ENCODE results near the gene KCNMA1.
A peak's percentile ranks its signal among the peaks of the same experiment; 100 is the strongest.
"Not testable (repeated sequence)": the region's sequence is repeated elsewhere in the genome, so short reads cannot be mapped to it uniquely, and the experiment has no call there.

KCNMA1 gene

GRCh38 chr10:77412573-77413133 lies 225.0 kb downstream of the KCNMA1 start:
- DNase-seq = not testable (repeated sequence)

- no peak for DNase-seq
These were observed 225.8 kb downstream of the KCNMA1 start for GRCh38 chr10:77411805-77412204.

DNA sequence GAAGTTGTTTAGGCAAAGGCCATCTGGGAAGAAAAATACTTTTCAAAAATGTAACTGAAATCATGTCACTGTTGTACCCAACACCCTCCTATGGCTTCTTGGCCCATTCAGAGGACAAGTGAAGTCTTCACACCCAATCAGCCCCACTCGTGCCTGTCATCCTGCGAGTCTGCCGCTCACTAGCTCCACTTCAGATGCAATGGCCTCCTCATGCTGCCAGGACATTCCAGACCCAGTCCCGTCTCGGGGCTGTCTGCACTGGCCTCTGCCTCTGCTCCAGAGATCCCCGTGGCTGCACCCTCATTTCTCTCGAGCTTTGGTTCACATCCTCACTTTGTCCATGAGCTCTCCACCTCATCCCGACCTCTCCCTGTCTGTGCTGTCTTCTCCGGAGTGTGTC lies 227.1 kb downstream of the KCNMA1 start:
- DNase-seq = peak in 1 of 3 experiments; percentile 55

GRCh38 chr10:77409697-77410471 lies 227.7 kb downstream of the KCNMA1 start:
- peak; percentile 25 to 96 (median 88) for DNase-seq

GRCh38 chr10:77408259-77408658 lies 229.3 kb downstream of the KCNMA1 start:
- no peak for DNase-seq

DNA sequence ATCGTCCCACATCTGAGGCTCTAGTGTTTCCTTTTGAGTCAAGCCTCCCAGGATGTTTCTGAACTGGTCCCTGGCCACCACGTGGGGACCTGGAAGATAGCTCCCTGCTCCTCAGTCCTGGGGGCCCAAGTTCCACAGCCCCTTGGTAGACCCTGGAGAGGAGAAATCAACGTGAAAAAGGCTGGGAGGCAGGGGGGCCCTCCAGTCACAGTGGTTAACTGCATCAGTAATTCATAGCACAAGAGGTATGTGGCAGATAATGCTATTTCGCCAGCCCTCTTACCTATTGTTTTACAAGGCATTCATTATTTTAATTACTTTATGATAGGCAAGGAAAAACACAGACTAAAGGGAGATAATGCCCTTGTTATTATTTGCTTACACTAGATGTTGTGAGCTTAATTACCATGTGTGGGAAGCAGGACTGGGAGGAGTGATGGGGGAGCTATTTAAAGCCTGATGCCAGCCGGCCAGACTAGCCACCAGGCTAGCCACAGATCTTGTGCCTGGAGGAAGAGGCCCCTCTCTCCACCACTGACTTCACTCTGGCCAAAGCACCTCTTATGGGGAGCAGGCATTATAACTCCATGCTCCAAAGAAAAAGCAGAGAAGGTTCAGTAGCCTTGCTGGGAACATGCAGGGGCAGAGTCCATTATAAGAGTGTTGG lies 230.7 kb downstream of the KCNMA1 start:
- DNase-seq = peak in 2 of 3 experiments; percentile 65 to 82

GRCh38 chr10:77405771-77406241 lies 231.8 kb downstream of the KCNMA1 start:
- DNase-seq = peak; percentile 60 to 87 (median 80)

- DNase-seq = no peak
These were observed 232.8 kb downstream of the KCNMA1 start for GRCh38 chr10:77404810-77405209.

GRCh38 chr10:77403761-77404160 lies 233.8 kb downstream of the KCNMA1 start:
- no peak for DNase-seq

GRCh38 chr10:77401683-77402082 lies 235.9 kb downstream of the KCNMA1 start:
- no peak for DNase-seq

DNA sequence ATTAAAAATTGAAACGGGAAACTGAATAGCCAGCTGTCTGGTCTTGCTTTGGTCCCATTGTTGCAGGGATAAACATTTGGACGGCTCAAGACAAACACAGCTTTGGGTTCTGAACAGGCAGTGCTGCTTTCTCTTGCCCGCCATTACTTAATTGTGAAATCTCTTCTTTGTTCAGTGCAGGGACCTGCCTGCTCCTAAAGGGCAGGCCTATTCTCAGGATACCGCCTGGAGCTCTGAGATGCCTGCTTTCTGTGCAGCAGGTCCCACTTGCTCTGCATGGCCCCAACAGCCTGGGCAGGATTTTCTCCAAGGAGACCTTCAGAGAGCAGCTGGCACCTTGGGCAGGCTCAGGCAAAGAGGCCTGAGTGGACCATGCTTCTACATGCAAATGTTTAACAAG lies 237.6 kb downstream of the KCNMA1 start:
- peak in 2 of 3 experiments; percentile 39 to 60 for DNase-seq

GRCh38 chr10:77398986-77399755 lies 238.4 kb downstream of the KCNMA1 start:
- DNase-seq = peak in 1 of 3 experiments; percentile 22

- no peak for DNase-seq
These were observed 239.1 kb downstream of the KCNMA1 start for GRCh38 chr10:77398558-77398957.

DNA sequence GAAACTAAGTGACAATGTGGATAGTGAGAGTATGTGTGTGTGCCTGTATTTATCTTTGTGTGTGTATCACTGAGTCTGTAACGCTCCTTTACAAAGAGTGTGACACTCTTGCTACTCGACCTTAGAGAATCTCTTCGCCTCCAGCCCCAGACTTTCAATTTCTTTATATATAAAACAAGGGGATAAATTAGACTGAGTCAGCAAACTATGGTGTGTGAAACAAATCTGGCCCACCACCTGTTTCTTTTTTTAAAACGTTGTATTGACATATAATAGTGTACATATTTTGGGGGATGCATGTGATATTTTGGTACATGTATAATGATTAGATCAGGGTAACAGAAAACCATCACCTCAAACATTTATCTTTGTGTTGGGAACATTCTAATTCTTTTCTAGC lies 240.5 kb downstream of the KCNMA1 start:
- DNase-seq = no peak

GRCh38 chr10:77396290-77396689 lies 241.3 kb downstream of the KCNMA1 start:
- DNase-seq = no peak

GRCh38 chr10:77393821-77394501 lies 243.6 kb downstream of the KCNMA1 start:
- peak in 2 of 3 experiments; percentile 16 to 53 for DNase-seq

- DNase-seq = no peak
These were observed 244.2 kb downstream of the KCNMA1 start for GRCh38 chr10:77393411-77393810.

GRCh38 chr10:77392851-77393250 lies 244.8 kb downstream of the KCNMA1 start:
- DNase-seq = peak; percentile 5 to 76 (median 46)

GRCh38 chr10:77392236-77392721 lies 245.3 kb downstream of the KCNMA1 start:
- DNase-seq = peak in 2 of 3 experiments; percentile 38 to 42

GRCh38 chr10:77391605-77392235 lies 245.9 kb downstream of the KCNMA1 start:
- peak; percentile 44 to 73 (median 63) for DNase-seq

GRCh38 chr10:77390481-77390891 lies 247.1 kb downstream of the KCNMA1 start:
- peak in 1 of 3 experiments; percentile 32 for DNase-seq

Measured in NCI-H1417 (cell line).